Activated CD8-positive, alpha-beta memory T cell treated with anti-CD3 and anti-CD28 coated beads for 48 hours (primary cell): ENCODE data around the gene ZBTB7C.

ENCODE experiments used
- DNase-seq, 3 experiments: peaks; one replicate each; pipeline ENCODE4 v3.0.0-alpha.2; 2020; ENCODE audit warnings: low read depth in 2 of 3, low spot score in 2 of 3

ZBTB7C gene

GRCh38 chr18:48007955-48008701 is 401.1 kb downstream of the ZBTB7C start:
- peak in 2 of 3 experiments; percentile 8 for DNase-seq

- no peak for DNase-seq
Measured at GRCh38 chr18:48007381-48007780, 401.8 kb downstream of the ZBTB7C start.

GRCh38 chr18:48006415-48007175 is 402.6 kb downstream of the ZBTB7C start:
- DNase-seq: no peak

GRCh38 chr18:48004577-48004976 is 404.6 kb downstream of the ZBTB7C start:
- no peak for DNase-seq

GRCh38 chr18:48003426-48004349 is 405.5 kb downstream of the ZBTB7C start:
- no peak for DNase-seq

GRCh38 chr18:48002933-48003365 is 406.2 kb downstream of the ZBTB7C start:
- DNase-seq: no peak

GRCh38 chr18:48000701-48001100 is 408.5 kb downstream of the ZBTB7C start:
- no peak for DNase-seq

GRCh38 chr18:47999801-48000248 is 409.4 kb downstream of the ZBTB7C start:
- no peak for DNase-seq

- DNase-seq: peak in 1 of 3 experiments; percentile 31
Measured at GRCh38 chr18:47997338-47997780, 411.8 kb downstream of the ZBTB7C start.

- no peak for DNase-seq
Measured at GRCh38 chr18:47996091-47996541, 413.1 kb downstream of the ZBTB7C start.

- no peak for DNase-seq
Measured at GRCh38 chr18:47995654-47996053, 413.5 kb downstream of the ZBTB7C start.

GRCh38 chr18:47993409-47993808 is 415.8 kb downstream of the ZBTB7C start:
- no peak for DNase-seq

GRCh38 chr18:47992976-47993375 is 416.2 kb downstream of the ZBTB7C start:
- no peak for DNase-seq

GRCh38 chr18:47992266-47992665 is 416.9 kb downstream of the ZBTB7C start:
- DNase-seq: no peak

- DNase-seq: no peak
Measured at GRCh38 chr18:47990981-47991380, 418.2 kb downstream of the ZBTB7C start.

- DNase-seq: no peak
Measured at GRCh38 chr18:47987388-47987699, 421.8 kb downstream of the ZBTB7C start.

- no peak for DNase-seq
Measured at GRCh38 chr18:47986620-47987387, 422.4 kb downstream of the ZBTB7C start.

GRCh38 chr18:47985866-47986265 is 423.3 kb downstream of the ZBTB7C start:
- DNase-seq: no peak

- no peak for DNase-seq
Measured at GRCh38 chr18:47984991-47985390, 424.2 kb downstream of the ZBTB7C start.

- DNase-seq: no peak
Measured at GRCh38 chr18:47983946-47984345, 425.2 kb downstream of the ZBTB7C start.
